ENCODE measurements around the gene EIF4EBP3.
"Not testable (repeated sequence)": the region's sequence is repeated elsewhere in the genome, so short reads cannot be mapped to it uniquely, and the experiment has no call there.

Gene EIF4EBP3

DNA sequence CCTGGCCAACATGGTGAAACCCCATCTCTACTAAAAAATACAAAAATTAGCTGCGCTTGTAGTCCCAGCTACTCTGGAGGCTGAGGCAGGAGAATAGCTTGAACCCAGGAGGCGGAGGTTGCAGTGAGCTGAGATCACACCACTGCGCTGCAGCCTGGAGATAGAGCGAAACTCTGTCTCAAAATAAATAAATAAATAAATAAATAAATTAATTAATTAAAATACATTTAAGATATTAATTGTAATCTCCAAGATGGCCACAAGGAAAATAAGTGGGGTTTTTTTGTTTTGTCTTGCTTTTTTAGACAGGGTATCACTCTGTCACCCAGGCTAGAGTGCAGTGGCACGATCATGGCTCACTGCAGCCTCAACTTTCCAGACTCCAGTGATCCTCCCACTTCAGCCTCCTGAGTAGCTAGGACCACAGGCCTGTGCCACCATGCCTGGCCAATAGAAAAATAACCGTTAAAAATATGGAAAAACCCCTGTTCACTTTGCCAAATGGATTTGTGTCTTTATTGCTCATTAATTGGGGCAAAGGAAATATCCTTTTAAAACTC, 31.8 kb downstream of the EIF4EBP3 start:
- DNase-seq: not testable (repeated sequence)

DNA sequence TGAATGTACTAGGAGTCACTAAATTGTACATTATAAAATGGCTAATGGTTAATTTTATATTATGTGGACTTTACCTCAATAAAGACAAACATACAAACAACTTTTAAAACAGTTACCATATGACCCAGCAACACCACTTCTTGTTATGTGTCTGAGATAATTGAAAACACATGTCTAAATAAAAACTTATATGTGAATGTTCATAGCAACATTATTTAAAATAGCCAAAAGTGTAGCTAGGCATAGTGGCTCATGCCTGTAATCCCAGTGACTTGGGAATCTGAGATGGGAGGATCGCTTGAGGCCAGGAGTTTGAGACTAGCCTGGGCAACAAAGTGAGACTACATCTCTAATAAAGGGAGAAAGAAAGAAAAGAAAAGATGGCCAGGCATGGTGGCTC, 40.0 kb downstream of the EIF4EBP3 start:
- no peak for DNase-seq

DNA sequence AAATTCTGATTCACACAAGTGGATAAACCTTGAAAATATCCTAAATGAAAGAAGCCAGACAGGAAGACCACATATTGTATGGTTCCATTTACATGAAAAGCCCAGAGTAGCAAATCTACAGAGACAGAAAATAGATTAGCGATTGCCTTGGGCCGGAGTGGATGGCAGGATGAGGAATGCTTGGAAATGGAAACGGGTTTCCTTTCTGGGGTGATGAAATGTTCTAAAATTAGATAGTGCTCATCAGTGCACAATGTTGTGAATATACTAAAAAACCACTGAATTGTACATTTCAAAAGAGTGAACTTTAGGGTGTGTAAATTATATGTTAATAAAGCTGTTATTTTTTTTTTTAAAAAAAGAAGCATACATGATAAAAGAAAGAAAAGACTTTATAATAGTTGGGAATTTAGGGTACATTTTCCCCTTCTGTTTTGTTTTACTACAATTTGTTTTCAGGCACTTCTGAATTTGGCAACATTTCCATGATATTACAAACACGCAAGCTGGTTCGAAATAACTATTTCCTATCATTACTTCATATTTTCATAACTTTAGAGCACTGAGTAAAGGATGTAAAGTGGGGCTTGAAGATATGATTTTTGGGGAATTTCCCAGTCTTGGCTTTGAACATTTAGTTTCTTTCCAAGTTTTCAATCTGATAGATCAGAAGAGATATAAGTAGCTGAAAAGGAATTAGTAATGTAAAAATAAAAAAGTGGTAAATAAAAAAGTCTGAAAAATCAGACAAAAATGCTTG, 41.0 kb downstream of the EIF4EBP3 start:
- DNase-seq: no peak

DNA sequence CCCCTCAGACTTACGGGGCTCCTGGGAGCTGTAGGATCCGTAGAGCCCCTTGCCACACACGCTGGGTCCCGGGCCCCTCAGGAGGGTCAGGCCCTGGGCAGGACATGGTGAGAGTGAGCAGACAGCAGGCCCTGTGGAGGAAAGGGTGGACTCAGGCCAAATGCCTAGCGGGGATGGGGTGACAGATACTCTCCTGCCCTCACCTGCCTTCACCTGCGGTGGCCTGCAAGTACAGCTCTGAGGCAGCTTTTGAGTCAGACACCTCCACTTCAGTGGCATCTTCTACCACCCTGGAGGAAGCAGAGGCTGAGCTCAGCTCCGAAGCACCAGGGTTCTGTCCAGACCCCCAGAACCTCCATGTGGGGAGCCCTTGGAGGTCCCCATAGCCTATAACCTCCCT, 43.4 kb downstream of the EIF4EBP3 start:
- no peak for DNase-seq

DNA sequence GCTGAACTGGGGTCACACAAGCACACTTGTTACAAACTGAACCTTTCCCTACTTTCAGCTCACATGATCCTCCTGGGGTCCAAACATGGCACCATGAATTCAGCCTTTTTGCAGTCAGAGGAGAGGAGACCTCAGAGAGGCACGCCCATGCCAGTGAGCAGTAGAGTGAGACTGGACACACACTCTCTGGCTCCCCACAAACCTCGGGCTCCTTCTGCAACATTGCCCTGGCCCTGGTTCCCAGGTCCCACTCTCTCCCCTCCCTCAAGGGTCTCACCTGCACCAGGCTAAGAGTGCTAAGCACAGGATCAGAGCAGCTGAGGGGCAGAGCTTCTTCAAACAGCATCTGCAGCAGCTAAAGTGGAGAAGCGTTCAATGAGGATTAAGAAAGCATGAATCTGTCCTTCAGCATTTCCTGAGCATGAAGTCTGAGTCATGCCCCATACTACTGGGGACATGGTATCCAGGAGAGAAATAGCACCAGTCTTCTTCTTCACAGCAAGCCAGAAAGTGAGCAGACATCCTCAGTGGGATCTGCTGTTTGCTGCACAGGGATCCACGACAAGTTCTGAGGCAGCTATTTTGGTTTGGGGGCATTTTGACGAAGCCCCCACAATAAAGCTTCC, 44.4 kb downstream of the EIF4EBP3 start:
- DNase-seq: no peak

DNA sequence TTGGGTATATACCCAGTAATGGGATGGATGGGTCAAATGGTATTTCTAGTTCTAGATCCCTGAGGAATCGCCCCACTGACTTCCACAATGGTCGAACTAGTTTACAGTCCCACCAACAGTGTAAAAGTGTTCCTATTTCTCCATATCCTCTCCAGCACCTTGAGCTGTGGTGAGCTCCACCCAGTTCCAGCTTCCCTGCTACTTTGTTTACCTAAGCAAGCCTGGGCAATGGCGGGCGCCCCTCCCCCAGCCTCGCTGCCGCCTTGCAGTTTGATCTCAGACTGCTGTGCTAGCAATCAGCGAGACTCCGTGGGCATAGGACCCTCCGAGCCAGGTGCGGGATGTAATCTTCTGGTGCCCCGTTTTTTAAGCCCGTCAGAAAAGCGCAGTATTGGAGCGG, 45.6 kb downstream of the EIF4EBP3 start:
- DNase-seq: not testable (repeated sequence)

DNA sequence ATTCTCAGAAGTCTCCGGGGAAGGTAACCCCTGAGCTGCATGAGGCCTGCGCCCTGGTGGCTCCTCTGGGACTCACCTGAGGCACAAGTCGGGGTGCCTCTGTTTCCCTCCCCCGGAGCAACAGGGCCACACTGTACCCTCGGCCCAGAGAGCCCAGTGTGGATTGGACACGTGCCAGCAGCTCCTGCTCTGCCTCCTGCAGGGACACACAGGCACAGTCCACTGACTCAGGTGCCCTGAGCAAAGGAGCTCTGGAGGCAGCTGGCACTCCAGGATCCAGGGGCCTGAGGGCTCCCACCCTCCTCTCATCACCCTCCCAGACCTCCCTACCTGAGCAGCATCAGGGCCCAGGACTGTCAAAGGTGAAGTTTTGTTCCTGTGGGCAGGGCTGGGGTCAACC, 46.7 kb downstream of the EIF4EBP3 start:
- no peak for DNase-seq

DNA sequence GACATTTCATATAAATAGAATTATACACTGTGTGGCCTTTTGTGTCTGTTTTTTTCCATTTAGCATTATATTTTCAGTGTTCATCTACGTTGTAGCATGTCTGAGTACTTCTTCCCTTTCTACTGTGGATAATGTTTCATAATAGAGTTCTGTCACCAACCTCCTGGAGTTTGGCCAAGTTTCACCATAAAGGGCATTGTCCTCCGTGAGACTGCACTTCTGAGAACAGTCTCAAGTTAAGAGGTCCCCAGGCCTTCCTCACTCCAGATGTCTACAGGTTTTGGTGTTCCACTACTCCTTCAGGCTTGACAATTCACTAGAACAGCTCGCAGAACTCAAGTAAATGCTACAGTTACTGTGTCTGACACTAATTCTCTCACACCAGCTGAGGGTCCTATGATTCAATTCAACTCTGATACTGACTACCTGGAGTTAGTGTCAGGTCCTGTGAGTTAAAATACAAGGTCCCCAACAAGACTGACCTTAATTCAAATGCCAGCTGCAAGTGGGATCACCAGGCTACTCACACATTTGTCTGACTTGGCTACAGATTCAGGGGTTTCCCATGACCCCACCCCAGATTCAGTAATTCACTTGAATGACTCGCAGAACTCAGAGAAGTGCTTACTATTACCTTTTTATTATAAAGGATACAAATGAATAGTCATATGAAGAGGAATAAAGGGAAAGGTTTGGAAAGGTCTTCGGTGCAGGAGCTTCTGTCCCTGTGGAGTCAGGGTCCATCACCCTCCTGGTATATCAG, 48.3 kb downstream of the EIF4EBP3 start:
- no peak for DNase-seq

DNA sequence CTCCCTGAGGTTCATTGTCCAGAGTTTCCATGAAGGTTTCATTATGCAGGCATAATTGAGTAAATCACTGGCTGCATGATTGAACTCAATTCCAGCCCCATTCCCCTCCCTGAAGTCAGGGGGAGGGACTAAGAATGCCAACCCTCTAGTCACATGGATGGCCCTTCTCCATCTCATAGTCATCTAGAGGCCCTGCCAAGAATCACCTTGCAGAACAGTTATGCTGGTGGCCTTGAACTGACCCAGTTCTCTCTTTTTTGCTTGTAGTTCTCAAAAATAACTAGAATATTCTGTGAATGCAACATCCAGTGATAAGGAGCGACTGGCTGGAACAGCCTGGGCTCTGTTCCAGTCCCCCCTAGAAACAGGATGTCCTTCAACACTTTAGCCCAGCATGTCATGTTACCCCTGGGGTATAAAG, 48.9 kb downstream of the EIF4EBP3 start:
- no peak for DNase-seq

DNA sequence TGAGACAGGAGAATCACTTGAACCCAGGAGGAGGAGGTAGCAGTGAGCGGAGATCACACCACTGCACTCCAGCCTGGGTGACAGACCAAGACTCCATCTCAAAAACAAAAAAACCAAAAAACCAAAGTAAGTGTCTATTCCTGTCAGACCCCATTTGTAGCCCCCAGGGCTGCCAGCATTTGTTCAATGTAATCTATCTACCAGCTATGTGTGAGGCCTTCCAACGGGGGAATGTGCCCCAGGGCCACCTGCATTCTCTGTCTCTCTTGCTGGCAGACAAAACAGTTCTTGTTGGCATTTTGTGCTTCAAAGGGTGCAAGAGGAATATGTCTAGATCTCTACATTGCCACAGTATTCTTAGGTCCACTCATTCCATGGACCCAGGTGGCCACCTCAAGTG, 51.4 kb downstream of the EIF4EBP3 start:
- DNase-seq: no peak

All from NCI-H1436 treated with DMSO at 0.1 percent for 48 hours (cell line).